Pancreas (tissue), 10 donors: Measurements from ENCODE around the gene LRRC38. TPM values are rescaled to one million over a fixed set of nuclear protein-coding genes. Genes with fewer than 3 reads are reported as not detected.
"Not testable (repeated sequence)": the region's sequence is repeated elsewhere in the genome, so short reads cannot be mapped to it uniquely, and the experiment has no call there.

Experiments
- ATAC-seq, 4 donors: fragments of 200-7000 bp; cut with Tn5 transposase; one replicate each; pipeline versions ENCODE4 v1.8.0 to v1.9.1; 2020; ENCODE audit warnings: mild to moderate bottlenecking in 4 of 4, moderate library complexity in 4 of 4
- DNase-seq, 6 donors: peaks; one replicate each; pipeline ENCODE4 v3.0.0-alpha.2; 2020
- FAIRE-seq: peaks from 2 replicates; lab custom pipeline; 2012; peaks lifted over from hg19 to GRCh38; lab: Jason Lieb, UNC
- H3K27ac ChIP-seq, 4 donors: fragments of 200-600 bp; sonication (generic); 1 replicate in 3 of 4; 2 replicates in 1 of 4; pipeline versions ENCODE4 v1.5.0 to v1.8.0; 2020
- H3K27me3 ChIP-seq, 4 donors: fragments of 200-600 bp; one replicate each; pipeline ENCODE4 v1.8.0; 2021
- H3K36me3 ChIP-seq, 3 donors: fragments of 200-600 bp; sonication (generic) in 1 of 3; one replicate each; pipeline versions ENCODE4 v1.5.0 to v1.8.0; 2020 to 2021
- H3K4me1 ChIP-seq, 3 donors: fragments of 200-600 bp; one replicate each; pipeline ENCODE4 v1.8.0; 2021
- H3K4me3 ChIP-seq, 4 donors: fragments of 200-600 bp; sonication (generic) in 2 of 4; one replicate each; pipeline versions ENCODE4 v1.5.0 to v1.8.0; 2020 to 2021
- H3K9me3 ChIP-seq, 4 donors: fragments of 200-600 bp; one replicate each; pipeline ENCODE4 v1.8.0; 2021
- WGBS, 2 donors: extraction: QIAGEN DNeasy Blood & Tissue Kit; methylation state at CpG; one replicate each; pipeline ENCODE4 v1.1.7; 2013; 5-methylcytosine and 5-hydroxymethylcytosine counted together
- intact Hi-C, 3 donors: fragments of 100-400 bp; cut with DNase I; formaldehyde crosslinking; loops; one replicate each; pipeline versions ENCODE4 v1.11.1 to v1.14.2; 2022
- polyA plus RNA-seq, 2 donors: library from polyadenylated mRNA; stranded (reverse); fragments of 200-250 nt; gene quantifications; one replicate each; pipeline ENCODE4 v1.2.3, GENCODE V29; 2013
- total RNA-seq, 6 donors: library from RNA; stranded (reverse); fragmentation: NEBNext Ultra II Directional in 4 of 6; extraction: Animal tissue kit (Norgen Biotek cat#: 25700) in 4 of 6; gene quantifications; one replicate each; pipeline versions ENCODE4 v1.2.1 to v1.2.4, GENCODE V29; 2021 to 2023
- TF ChIP-seq, protein P1 (sequence below), 4 donors: fragments of 200-600 bp; sonication (generic) in 3 of 4; IDR thresholded peaks; one replicate each; pipeline versions ENCODE4 v1.5.0 to v1.8.0; 2021; ENCODE audit warnings: antibody characterized with exemption in 4 of 4
- donor health status: healthy with polysubstance abuse.
- donor health status: DM: no; HTN: no; CAD: no; lungs with moderate emphysema.
- donor health status: DM: no; HTN: no; CAD: no.
- donor health status: control.
- donor health status: control.
- donor health status: Bipolar disorder and iron deficiency.
- donor health status: DM: yes; HTN: yes; CAD: no.
- donor health status: DM: no; HTN: no; CAD: no.
- donor health status: DM: no; HTN: no; CAD: no.
- donor health status: DM: yes; HTN: yes; CAD: no.

Gene LRRC38, protein sequence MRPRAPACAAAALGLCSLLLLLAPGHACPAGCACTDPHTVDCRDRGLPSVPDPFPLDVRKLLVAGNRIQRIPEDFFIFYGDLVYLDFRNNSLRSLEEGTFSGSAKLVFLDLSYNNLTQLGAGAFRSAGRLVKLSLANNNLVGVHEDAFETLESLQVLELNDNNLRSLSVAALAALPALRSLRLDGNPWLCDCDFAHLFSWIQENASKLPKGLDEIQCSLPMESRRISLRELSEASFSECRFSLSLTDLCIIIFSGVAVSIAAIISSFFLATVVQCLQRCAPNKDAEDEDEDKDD
- total RNA-seq (not detected), polyA plus RNA-seq (not detected)

GRCh38 chr1:13513895-13514546, at the start of gene LRRC38:
LRRC38 (minus strand) TSS chr1:13514003; CDS start chr1:13513593, 410 bp downstream.
- 3 to 4% methylated on average over 34 of the region's 34 CpGs for WGBS, 2 donors
- FAIRE-seq = no peak
- Histone ChIP-seq H3K4me1 (no peaks in the 10 kb centered on the region), H3K27ac (no peak within 1 kb of the TSS), H3K4me3 (no peak within 1 kb of the TSS), H3K9me3 (no peaks in the 10 kb centered on the region), H3K27me3 (peaks cover 0 to 9% (median 0%) of the 10 kb centered on the region in 4 donors), H3K36me3 (no peaks in the 10 kb centered on the region)
- TF ChIP-seq, protein P1, sequence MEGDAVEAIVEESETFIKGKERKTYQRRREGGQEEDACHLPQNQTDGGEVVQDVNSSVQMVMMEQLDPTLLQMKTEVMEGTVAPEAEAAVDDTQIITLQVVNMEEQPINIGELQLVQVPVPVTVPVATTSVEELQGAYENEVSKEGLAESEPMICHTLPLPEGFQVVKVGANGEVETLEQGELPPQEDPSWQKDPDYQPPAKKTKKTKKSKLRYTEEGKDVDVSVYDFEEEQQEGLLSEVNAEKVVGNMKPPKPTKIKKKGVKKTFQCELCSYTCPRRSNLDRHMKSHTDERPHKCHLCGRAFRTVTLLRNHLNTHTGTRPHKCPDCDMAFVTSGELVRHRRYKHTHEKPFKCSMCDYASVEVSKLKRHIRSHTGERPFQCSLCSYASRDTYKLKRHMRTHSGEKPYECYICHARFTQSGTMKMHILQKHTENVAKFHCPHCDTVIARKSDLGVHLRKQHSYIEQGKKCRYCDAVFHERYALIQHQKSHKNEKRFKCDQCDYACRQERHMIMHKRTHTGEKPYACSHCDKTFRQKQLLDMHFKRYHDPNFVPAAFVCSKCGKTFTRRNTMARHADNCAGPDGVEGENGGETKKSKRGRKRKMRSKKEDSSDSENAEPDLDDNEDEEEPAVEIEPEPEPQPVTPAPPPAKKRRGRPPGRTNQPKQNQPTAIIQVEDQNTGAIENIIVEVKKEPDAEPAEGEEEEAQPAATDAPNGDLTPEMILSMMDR (IDR thresholded peaks at IDR 0.05) = no peak
- ATAC-seq = no peak
- intact Hi-C loops = no loop called here
- no peak for DNase-seq

GRCh38 chr1:13562981-13563380, 49.2 kb upstream of the LRRC38 start:
- 79 to 84% methylated on average over 11 of the region's 11 CpGs for WGBS, 2 donors
- H3K9me3 ChIP-seq = not testable (repeated sequence)

GRCh38 chr1:13560541-13560940, 46.7 kb upstream of the LRRC38 start:
- whole genome bisulfite sequencing, 2 donors = 60 to 67% methylated on average over 6 of the region's 6 CpGs

More at GRCh38 chr1:13562981-13563380, 49.2 kb upstream of the LRRC38 start:
- H3K27ac ChIP-seq, FAIRE-seq, H3K4me3 ChIP-seq, H3K27me3 ChIP-seq, H3K4me1 ChIP-seq, H3K36me3 ChIP-seq, DNase-seq, intact Hi-C loops, ATAC-seq: not testable (repeated sequence)

GRCh38 chr1:13556224-13556764, 42.5 kb upstream of the LRRC38 start:
- Histone ChIP-seq H3K27me3 (no peaks in the 10 kb centered on the region), H3K4me1 (no peaks in the 10 kb centered on the region), H3K9me3 (no peaks in the 10 kb centered on the region), H3K27ac (no peak overlapping the region), H3K36me3 (no peaks in the 10 kb centered on the region), H3K4me3 (no peak overlapping the region)
- 54 to 60% methylated on average over 6 of the region's 6 CpGs for WGBS, 2 donors
- no peak for FAIRE-seq
- TF ChIP-seq, protein P1 (IDR thresholded peaks at IDR 0.05) = no peak
- intact Hi-C loops = no loop called here
- DNase-seq = no peak
- ATAC-seq = no peak

More at GRCh38 chr1:13560541-13560940, 46.7 kb upstream of the LRRC38 start:
- no peaks in the 10 kb centered on the region for H3K4me1 ChIP-seq
- intact Hi-C loops = no loop called here
- H3K9me3 ChIP-seq = no peaks in the 10 kb centered on the region
- no peak overlapping the region for H3K27ac ChIP-seq
- FAIRE-seq = no peak
- DNase-seq = no peak
- no peak overlapping the region for H3K4me3 ChIP-seq
- no peaks in the 10 kb centered on the region for H3K36me3 ChIP-seq
- ATAC-seq = no peak
- TF ChIP-seq, protein P1 (IDR thresholded peaks at IDR 0.05) = no peak
- no peaks in the 10 kb centered on the region for H3K27me3 ChIP-seq

- H3K27ac ChIP-seq = no peak overlapping the region
- no peaks in the 10 kb centered on the region for H3K4me1 ChIP-seq
- no peak for ATAC-seq
- H3K9me3 ChIP-seq = no peaks in the 10 kb centered on the region
- intact Hi-C loops = no loop called here
- WGBS, 2 donors = 91 to 94% methylated on average over 28 of the region's 28 CpGs
- H3K36me3 ChIP-seq = no peaks in the 10 kb centered on the region
- DNase-seq = no peak
- TF ChIP-seq, protein P1 (IDR thresholded peaks at IDR 0.05) = no peak
- no peaks in the 10 kb centered on the region for H3K27me3 ChIP-seq
- FAIRE-seq = no peak
- no peak overlapping the region for H3K4me3 ChIP-seq
Measured at GRCh38 chr1:13554798-13555197, 41.0 kb upstream of the LRRC38 start.
